Activated CD4-positive, alpha-beta memory T cell treated with anti-CD3 and anti-CD28 coated beads, Interleukin-2, amount 10 ng/mL, durations not matched to agents 7 days and 5 days (primary cell): ENCODE results near the gene THAP6. TPM values are rescaled to one million over a fixed set of nuclear protein-coding genes. Genes with fewer than 3 reads are reported as not detected.
A peak's percentile ranks its signal among the peaks of the same experiment; 100 is the strongest.

Source experiments
- CTCF ChIA-PET: fragments of 350-600 bp; sonication (Branson Sonifier 250); formaldehyde crosslinking; loops from one replicate; lab custom pipeline; 2021; ENCODE audit warnings: antibody characterized with exemption, inconsistent platforms; lab: Charles Lee
- POLR2A ChIA-PET: fragments of 350-600 bp; sonication (Branson Sonifier 250); formaldehyde crosslinking; loops from one replicate; lab custom pipeline; 2021; ENCODE audit warnings: antibody characterized with exemption; lab: Charles Lee
- DNase-seq: peaks from one replicate; pipeline ENCODE4 v3.0.0-alpha.2; 2020
- H3K27ac Mint-ChIP-seq: one replicate; pipeline ENCODE4 v1.8.0; 2021; ENCODE audit warnings: mild to moderate bottlenecking, mixed read lengths
- H3K27me3 Mint-ChIP-seq: one replicate; pipeline ENCODE4 v1.8.0; 2021; ENCODE audit warnings: mixed read lengths
- H3K36me3 Mint-ChIP-seq: one replicate; pipeline ENCODE4 v1.8.0; 2021; ENCODE audit warnings: low read depth, mixed read lengths
- H3K4me1 Mint-ChIP-seq: one replicate; pipeline ENCODE4 v1.8.0; 2021; ENCODE audit warnings: mixed read lengths
- H3K4me3 Mint-ChIP-seq: one replicate; pipeline ENCODE4 v1.8.0; 2021; ENCODE audit warnings: mild to moderate bottlenecking, mixed read lengths
- H3K9me3 Mint-ChIP-seq: one replicate; pipeline ENCODE4 v1.8.0; 2021; ENCODE audit warnings: mixed read lengths
- total RNA-seq, 2 experiments: library from RNA; stranded (reverse); gene quantifications; one replicate each; pipeline ENCODE4 v1.2.3, GENCODE V29; 2021

The THAP6 gene, protein sequence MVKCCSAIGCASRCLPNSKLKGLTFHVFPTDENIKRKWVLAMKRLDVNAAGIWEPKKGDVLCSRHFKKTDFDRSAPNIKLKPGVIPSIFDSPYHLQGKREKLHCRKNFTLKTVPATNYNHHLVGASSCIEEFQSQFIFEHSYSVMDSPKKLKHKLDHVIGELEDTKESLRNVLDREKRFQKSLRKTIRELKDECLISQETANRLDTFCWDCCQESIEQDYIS
- 10 to 100 TPM; 25.3 to 26.6 TPM for total RNA-seq

DNA sequence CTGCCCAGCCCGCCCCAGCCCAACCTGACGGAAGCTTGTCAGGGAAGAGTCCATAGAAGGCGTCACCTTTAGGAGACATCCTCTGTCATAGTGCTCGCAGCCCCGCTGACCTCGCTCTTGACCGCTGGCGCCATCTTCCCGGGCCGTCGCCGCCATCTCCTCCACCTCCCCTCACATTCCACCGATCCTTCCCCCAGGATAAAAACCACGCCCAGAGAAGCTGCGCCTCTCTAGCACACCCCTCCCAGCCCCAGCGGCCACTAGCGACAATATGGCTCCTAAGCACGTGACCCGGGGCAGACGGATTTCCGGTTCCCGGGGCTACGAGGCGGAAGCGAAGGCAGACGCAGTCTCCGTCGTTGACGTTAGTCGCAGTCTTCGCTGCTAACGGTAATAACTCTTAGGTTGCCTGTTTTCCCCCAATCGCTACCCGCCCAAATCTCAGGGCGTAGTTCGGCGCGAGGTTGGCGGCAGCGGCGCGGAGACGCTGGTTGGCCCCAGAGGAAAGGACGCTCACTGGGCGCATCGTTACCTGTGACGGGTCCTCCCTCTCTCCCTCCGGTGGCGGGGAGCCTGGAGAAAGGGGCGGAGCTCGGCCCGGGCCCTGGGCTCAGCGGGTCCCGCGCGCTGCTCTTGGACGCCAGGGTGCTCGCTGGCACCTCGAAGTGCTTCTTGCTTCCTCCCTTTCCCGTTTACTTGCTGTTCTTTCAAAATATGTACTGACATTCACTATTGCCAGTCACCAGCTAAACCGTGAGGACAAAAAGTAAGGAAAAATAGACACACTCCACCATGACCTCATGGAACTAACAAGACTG lies at the start of gene THAP6, which contains the start of gene RCHY1:
Gene THAP6 (plus strand): TSS at position 343 of the 818 bp plus-strand sequence. CDS start 980 bp downstream, outside the sequence.
Gene RCHY1 (minus strand): TSS at position 273 of the 818 bp plus-strand sequence. CDS start 117 bp downstream, at position 156.
- no peaks in the 10 kb centered on the region for H3K27me3 Mint-ChIP-seq
- H3K9me3 Mint-ChIP-seq = peaks cover 2% of the 10 kb centered on the region
- ChIA-PET POLR2A (interaction anchor here (0.6 to 4.8 kb wide), 21 partner anchors 9 to 1116 kb away, joined by 3 to 75 read pairs (median 5); partner anchors contain the start of genes G3BP2, NAAA, ODAPH and SDAD1), CTCF (interaction anchor here (0.7 to 1.8 kb wide), 9 partner anchors 9 to 331 kb away, joined by 3 to 8 read pairs (median 3); partner anchors contain the start of genes ODAPH and USO1)
- H3K4me3 Mint-ChIP-seq = no peak within 1 kb of the TSS
- H3K36me3 Mint-ChIP-seq = peaks cover 48% of the 10 kb centered on the region
- H3K4me1 Mint-ChIP-seq = peaks cover 46% of the 10 kb centered on the region
- DNase-seq = peak; percentile 94
- H3K27ac Mint-ChIP-seq = no peak within 1 kb of the TSS

- ChIA-PET CTCF (no interaction called here), POLR2A (no interaction called here)
- no peak overlapping the region for H3K27ac Mint-ChIP-seq
- H3K4me1 Mint-ChIP-seq = no peaks in the 10 kb centered on the region
- no peak overlapping the region for H3K4me3 Mint-ChIP-seq
- DNase-seq = no peak
- no peaks in the 10 kb centered on the region for H3K27me3 Mint-ChIP-seq
- H3K36me3 Mint-ChIP-seq = peaks cover 4% of the 10 kb centered on the region
- no peaks in the 10 kb centered on the region for H3K9me3 Mint-ChIP-seq
Measured at GRCh38 chr4:75469896-75470295, 44.4 kb upstream of the THAP6 start.

- H3K36me3 Mint-ChIP-seq = peaks cover 6% of the 10 kb centered on the region
- DNase-seq = no peak
- POLR2A ChIA-PET = no interaction called here
Measured at GRCh38 chr4:75470738-75471137, 43.5 kb upstream of the THAP6 start.

GRCh38 chr4:75477201-75477600 lies 37.1 kb upstream of the THAP6 start:
- H3K4me1 Mint-ChIP-seq = no peaks in the 10 kb centered on the region
- POLR2A ChIA-PET = no interaction called here
- peaks cover 2% of the 10 kb centered on the region for H3K9me3 Mint-ChIP-seq
- DNase-seq = no peak
- H3K27me3 Mint-ChIP-seq = no peaks in the 10 kb centered on the region
- CTCF ChIA-PET = no interaction called here
- no peak overlapping the region for H3K27ac Mint-ChIP-seq
- H3K36me3 Mint-ChIP-seq = peaks cover 61% of the 10 kb centered on the region
- no peak overlapping the region for H3K4me3 Mint-ChIP-seq

More at GRCh38 chr4:75470738-75471137, 43.5 kb upstream of the THAP6 start:
- Mint-ChIP-seq H3K9me3 (no peaks in the 10 kb centered on the region), H3K4me3 (no peak overlapping the region), H3K27ac (no peak overlapping the region), H3K27me3 (no peaks in the 10 kb centered on the region), H3K4me1 (no peaks in the 10 kb centered on the region)
- CTCF ChIA-PET = no interaction called here

DNA sequence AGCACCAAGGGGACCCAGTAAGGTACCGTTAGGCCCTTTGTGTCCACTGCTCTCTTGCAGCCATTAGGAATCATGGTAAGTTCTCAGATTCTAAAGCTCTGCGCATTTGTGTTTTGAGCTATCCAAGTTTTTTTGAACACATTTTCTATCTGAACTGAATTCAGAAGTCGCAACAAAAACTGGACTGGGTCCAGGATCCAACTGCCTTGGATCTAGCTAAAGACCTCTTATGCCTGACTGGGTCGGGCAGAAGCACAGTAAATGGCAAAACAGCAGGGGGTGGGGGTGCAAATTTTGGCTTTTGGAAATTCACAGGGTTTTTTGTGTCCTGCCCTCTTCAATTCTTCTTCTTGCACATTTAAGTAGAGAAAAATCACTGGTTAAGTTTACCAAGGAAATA lies 30.1 kb upstream of the THAP6 start:
- ChIA-PET POLR2A (no interaction called here), CTCF (no interaction called here)
- DNase-seq = no peak
- no peak overlapping the region for H3K4me3 Mint-ChIP-seq
- H3K36me3 Mint-ChIP-seq = peaks cover 47% of the 10 kb centered on the region
- H3K27me3 Mint-ChIP-seq = no peaks in the 10 kb centered on the region
- H3K4me1 Mint-ChIP-seq = no peaks in the 10 kb centered on the region
- no peaks in the 10 kb centered on the region for H3K9me3 Mint-ChIP-seq
- H3K27ac Mint-ChIP-seq = no peak overlapping the region

- H3K9me3 Mint-ChIP-seq = no peaks in the 10 kb centered on the region
- H3K27ac Mint-ChIP-seq = no peak overlapping the region
- ChIA-PET POLR2A (no interaction called here), CTCF (interaction anchor here (0.6 kb wide), 1 partner anchor 151 kb away, joined by 3 read pairs; no protein-coding TSS in a partner anchor)
- no peaks in the 10 kb centered on the region for H3K27me3 Mint-ChIP-seq
- H3K4me1 Mint-ChIP-seq = peaks cover 7% of the 10 kb centered on the region
- no peak for DNase-seq
- no peak overlapping the region for H3K4me3 Mint-ChIP-seq
- H3K36me3 Mint-ChIP-seq = peaks cover 44% of the 10 kb centered on the region
Measured at GRCh38 chr4:75490155-75490554, 24.1 kb upstream of the THAP6 start.

GRCh38 chr4:75494563-75494962 lies 19.7 kb upstream of the THAP6 start:
- ChIA-PET POLR2A (interaction anchor here (1.6 kb wide), 1 partner anchor 19 kb away, joined by 6 read pairs; no protein-coding TSS in a partner anchor), CTCF (interaction anchor here (1.1 to 1.2 kb wide), 2 partner anchors 11 to 20 kb away, joined by 3 to 4 read pairs; partner anchors contain the start of genes RCHY1 and THAP6)
- DNase-seq = no peak
- Mint-ChIP-seq H3K4me1 (peaks cover 22% of the 10 kb centered on the region), H3K9me3 (peaks cover 2% of the 10 kb centered on the region), H3K27me3 (no peaks in the 10 kb centered on the region), H3K4me3 (no peak overlapping the region), H3K36me3 (peaks cover 74% of the 10 kb centered on the region), H3K27ac (no peak overlapping the region)

DNA sequence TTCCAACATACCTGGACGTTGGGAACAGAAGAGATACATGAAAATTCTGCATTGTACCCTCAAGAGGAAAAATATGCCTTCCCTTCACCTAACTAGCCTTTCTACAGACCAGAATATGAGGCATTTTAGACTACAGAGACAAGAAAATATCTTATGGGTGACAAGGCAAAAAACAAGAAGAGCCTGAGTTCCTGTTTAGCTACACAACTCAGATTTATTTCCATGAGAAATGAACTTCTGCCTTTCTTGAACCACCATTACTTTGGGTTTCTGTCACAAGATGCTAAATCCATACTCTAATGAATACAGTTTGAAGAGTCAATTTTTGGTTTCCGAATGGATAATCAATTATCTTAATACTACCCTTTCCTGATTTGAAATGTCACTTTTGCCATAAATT lies 18.8 kb upstream of the THAP6 start:
- Mint-ChIP-seq H3K4me3 (no peak overlapping the region), H3K4me1 (peaks cover 23% of the 10 kb centered on the region), H3K9me3 (peaks cover 2% of the 10 kb centered on the region), H3K27me3 (no peaks in the 10 kb centered on the region), H3K36me3 (peaks cover 75% of the 10 kb centered on the region), H3K27ac (no peak overlapping the region)
- no peak for DNase-seq
- ChIA-PET POLR2A (interaction anchor here (1.6 kb wide), 1 partner anchor 18 kb away, joined by 6 read pairs; no protein-coding TSS in a partner anchor), CTCF (interaction anchor here (0.9 to 1.2 kb wide), 2 partner anchors 19 to 353 kb away, joined by 3 to 4 read pairs; partner anchors contain the start of genes RCHY1 and THAP6)

GRCh38 chr4:75496406-75496805 lies 17.9 kb upstream of the THAP6 start:
- Mint-ChIP-seq H3K27me3 (no peaks in the 10 kb centered on the region), H3K4me1 (peaks cover 23% of the 10 kb centered on the region), H3K27ac (no peak overlapping the region), H3K36me3 (peaks cover 74% of the 10 kb centered on the region), H3K9me3 (peaks cover 2% of the 10 kb centered on the region), H3K4me3 (no peak overlapping the region)
- DNase-seq = no peak
- ChIA-PET CTCF (interaction anchor here (0.9 kb wide), 1 partner anchor 352 kb away, joined by 3 read pairs; no protein-coding TSS in a partner anchor), POLR2A (interaction anchor here (1.6 kb wide), 1 partner anchor 17 kb away, joined by 6 read pairs; no protein-coding TSS in a partner anchor)

DNA sequence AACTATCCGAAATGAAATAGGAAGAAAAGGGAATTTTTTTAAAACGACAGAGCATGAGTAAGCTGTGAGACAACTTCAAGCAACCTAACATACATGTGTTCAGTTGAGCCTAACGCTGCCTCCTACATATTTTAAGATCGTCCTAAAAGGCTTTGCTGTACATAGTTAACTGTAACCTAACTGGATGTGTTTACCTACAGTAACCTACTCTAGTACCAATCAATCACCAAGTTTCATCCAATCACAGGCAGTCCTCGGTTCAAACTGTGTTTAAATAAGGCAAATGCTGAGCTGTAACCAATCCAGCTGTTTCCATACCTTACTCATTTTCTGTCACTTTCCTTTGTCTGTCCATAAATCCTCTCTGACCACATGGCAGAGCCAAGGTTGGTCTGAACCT lies 17.1 kb upstream of the THAP6 start:
- peaks cover 77% of the 10 kb centered on the region for H3K36me3 Mint-ChIP-seq

DNA sequence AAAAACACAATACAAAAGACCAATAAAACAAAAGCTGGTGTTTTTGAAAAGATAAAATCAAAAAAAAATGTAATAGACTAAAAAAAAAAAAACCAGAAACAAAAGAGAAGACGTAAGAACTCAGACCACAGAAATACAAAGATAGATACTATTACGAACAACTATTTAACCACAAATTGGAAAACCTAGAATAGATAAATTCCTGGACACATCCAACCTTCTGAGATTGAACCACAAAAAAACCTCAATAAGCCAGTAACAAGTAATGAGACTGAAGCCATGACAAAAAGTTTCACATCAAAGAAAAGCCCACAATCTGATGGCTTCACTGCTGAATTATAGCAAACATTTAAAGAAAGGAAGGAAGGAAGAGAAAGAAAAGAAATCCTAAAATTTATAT lies 16.2 kb upstream of the THAP6 start:
- peaks cover 2% of the 10 kb centered on the region for H3K9me3 Mint-ChIP-seq
- peaks cover 23% of the 10 kb centered on the region for H3K4me1 Mint-ChIP-seq
- ChIA-PET CTCF (no interaction called here), POLR2A (no interaction called here)
- H3K27me3 Mint-ChIP-seq = no peaks in the 10 kb centered on the region
- DNase-seq = no peak
- H3K27ac Mint-ChIP-seq = no peak overlapping the region
- peaks cover 79% of the 10 kb centered on the region for H3K36me3 Mint-ChIP-seq
- H3K4me3 Mint-ChIP-seq = no peak overlapping the region

More for the DNA sequence above, 17.1 kb upstream of the THAP6 start:
- ChIA-PET POLR2A (no interaction called here), CTCF (no interaction called here)
- no peak for DNase-seq
- no peaks in the 10 kb centered on the region for H3K27me3 Mint-ChIP-seq
- H3K27ac Mint-ChIP-seq = no peak overlapping the region
- H3K4me3 Mint-ChIP-seq = no peak overlapping the region
- peaks cover 2% of the 10 kb centered on the region for H3K9me3 Mint-ChIP-seq
- H3K4me1 Mint-ChIP-seq = peaks cover 23% of the 10 kb centered on the region

DNA sequence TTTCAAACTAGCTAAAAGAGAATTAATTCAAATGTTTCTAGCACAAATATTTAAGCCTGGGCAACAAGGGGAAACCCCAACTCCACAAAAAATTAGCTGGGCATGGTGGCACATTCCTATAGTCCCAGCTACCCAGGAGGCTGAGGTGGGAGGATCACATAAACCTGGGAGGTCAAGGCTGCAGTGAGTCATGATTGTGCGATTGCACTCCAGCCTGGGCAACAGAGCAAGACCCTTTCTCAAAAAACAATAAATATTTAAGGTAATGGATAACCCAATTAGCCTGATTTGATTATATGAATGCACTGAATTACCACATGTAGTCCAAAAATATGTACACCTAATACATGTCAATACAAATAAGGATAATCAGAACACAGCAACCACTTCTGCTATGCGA lies 14.4 kb upstream of the THAP6 start:
- Mint-ChIP-seq H3K36me3 (peaks cover 81% of the 10 kb centered on the region), H3K27me3 (no peaks in the 10 kb centered on the region), H3K27ac (no peak overlapping the region), H3K4me1 (peaks cover 18% of the 10 kb centered on the region), H3K4me3 (no peak overlapping the region), H3K9me3 (peaks cover 2% of the 10 kb centered on the region)
- ChIA-PET CTCF (no interaction called here), POLR2A (interaction anchor here (1.3 kb wide), 2 partner anchors 14 to 130 kb away, joined by 3 to 5 read pairs; partner anchors contain the start of genes CDKL2, RCHY1 and THAP6)
- no peak for DNase-seq
